ENCODE data around the gene CADPS2. TPM values are rescaled to one million over a fixed set of nuclear protein-coding genes. Genes with fewer than 3 reads are reported as not detected.

The CADPS2 gene
- total and polyA plus RNA-seq, 2 of the 4 experiments (the other 2 are of a cell fraction) = 0.10 to 0.54 TPM

- Histone ChIP-seq H4K5ac (ENCODE audit: low read depth, low read length) (no peak overlapping the region), H4K20me1 (ENCODE audit: insufficient read depth, low read length) (no peaks in the 10 kb centered on the region), H2AK5ac (ENCODE audit: low read depth, low read length) (no peak overlapping the region), H3K14ac (replicated peaks; ENCODE audit: low read depth, low read length) (no peak overlapping the region), H4K8ac (ENCODE audit: low read depth in 2 of 2, low read length in 2 of 2) (no peak overlapping the region), H3K18ac (ENCODE audit: low read depth, low read length) (no peak overlapping the region), H3K27me3 (ENCODE audit: control insufficient read depth, insufficient read depth, low read length) (no peaks in the 10 kb centered on the region), H3K36me3 (ENCODE audit: control insufficient read depth, insufficient read depth, low read length) (no peaks in the 10 kb centered on the region), H3K56ac (ENCODE audit: extremely low read depth, insufficient read depth, low read length) (no peak overlapping the region), H3K4me1 (ENCODE audit: control insufficient read depth, insufficient read depth, low read length) (no peaks in the 10 kb centered on the region), H3K9me3 (ENCODE audit: control insufficient read depth, insufficient read depth, low read length) (no peaks in the 10 kb centered on the region), H3K4me3 (ENCODE audit: insufficient read depth, low read depth, low read length) (no peak overlapping the region), H3K9me1 (ENCODE audit: insufficient read depth, low read length) (no peaks in the 10 kb centered on the region), H2BK120ac (ENCODE audit: low read depth, low read length) (no peak overlapping the region), H2BK20ac (ENCODE audit: low read depth, low read length) (no peak overlapping the region), H3K4me2 (ENCODE audit: low read depth, low read length) (no peak overlapping the region), H3K23ac (ENCODE audit: low read depth, low read length) (no peak overlapping the region), H3K4ac (ENCODE audit: low read depth, low read length) (no peak overlapping the region), H2BK15ac (ENCODE audit: low read depth, low read length) (no peak overlapping the region), H2BK5ac (ENCODE audit: low read depth, low read length, poor library complexity, severe bottlenecking) (no peak overlapping the region), H3K27ac (ENCODE audit: insufficient read depth, low read length) (no peak overlapping the region), H2AFZ (replicated peaks; ENCODE audit: low read length, poor library complexity) (no peak overlapping the region), H2AK9ac (replicated peaks; ENCODE audit: low read depth, low read length, poor library complexity) (no peak overlapping the region), H3K9ac (ENCODE audit: low read depth, low read length) (no peak overlapping the region), H4K91ac (ENCODE audit: insufficient read depth, low read depth, low read length) (no peak overlapping the region), H3K79me1 (ENCODE audit: low read depth in 1 of 2, low read length in 2 of 2) (no peaks in the 10 kb centered on the region)
- ATAC-seq (ENCODE audit: low read depth) (no peak), DNase-seq (no peak)
- TF ChIP-seq FOS (IDR thresholded peaks at IDR 0.05; ENCODE audit: low read depth, low read length) (no peak), SMC3 (IDR thresholded peaks at IDR 0.05; ENCODE audit: low read depth, low read length) (no peak), POLR2A (IDR thresholded peaks at IDR 0.05; ENCODE audit: low read depth, low read length) (no peak), CTCF (conservative IDR thresholded peaks at IDR 0.05; ENCODE audit: low read depth, low read length) (no peak), NFE2L2 (IDR thresholded peaks at IDR 0.05; ENCODE audit: low read depth, low read length) (no peak), MXI1 (IDR thresholded peaks at IDR 0.05; ENCODE audit: borderline replicate concordance, low read depth, low read length) (no peak), RCOR1 (IDR thresholded peaks at IDR 0.05; ENCODE audit: insufficient replicate concordance, low read length) (no peak)
- TF ChIP-seq, protein P1, sequence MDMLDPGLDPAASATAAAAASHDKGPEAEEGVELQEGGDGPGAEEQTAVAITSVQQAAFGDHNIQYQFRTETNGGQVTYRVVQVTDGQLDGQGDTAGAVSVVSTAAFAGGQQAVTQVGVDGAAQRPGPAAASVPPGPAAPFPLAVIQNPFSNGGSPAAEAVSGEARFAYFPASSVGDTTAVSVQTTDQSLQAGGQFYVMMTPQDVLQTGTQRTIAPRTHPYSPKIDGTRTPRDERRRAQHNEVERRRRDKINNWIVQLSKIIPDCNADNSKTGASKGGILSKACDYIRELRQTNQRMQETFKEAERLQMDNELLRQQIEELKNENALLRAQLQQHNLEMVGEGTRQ (IDR thresholded peaks at IDR 0.05; ENCODE audit: low read depth, low read length) = no peak
- TF ChIP-seq, protein P2, sequence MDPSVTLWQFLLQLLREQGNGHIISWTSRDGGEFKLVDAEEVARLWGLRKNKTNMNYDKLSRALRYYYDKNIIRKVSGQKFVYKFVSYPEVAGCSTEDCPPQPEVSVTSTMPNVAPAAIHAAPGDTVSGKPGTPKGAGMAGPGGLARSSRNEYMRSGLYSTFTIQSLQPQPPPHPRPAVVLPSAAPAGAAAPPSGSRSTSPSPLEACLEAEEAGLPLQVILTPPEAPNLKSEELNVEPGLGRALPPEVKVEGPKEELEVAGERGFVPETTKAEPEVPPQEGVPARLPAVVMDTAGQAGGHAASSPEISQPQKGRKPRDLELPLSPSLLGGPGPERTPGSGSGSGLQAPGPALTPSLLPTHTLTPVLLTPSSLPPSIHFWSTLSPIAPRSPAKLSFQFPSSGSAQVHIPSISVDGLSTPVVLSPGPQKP (IDR thresholded peaks at IDR 0.05; ENCODE audit: borderline replicate concordance, low read depth, low read length) = no peak
- ChIA-PET POLR2A (ENCODE audit: unreplicated experiment) (no interaction called here), CTCF (no interaction called here)
- intact Hi-C loops (cut with micrococcal nuclease) (no loop called here), dilution Hi-C loops (cut with HindIII; ENCODE audit: low sequenced_read_pairs, unreplicated experiment) (no loop called here), in situ Hi-C loops (cut with MboI; ENCODE audit: low sequenced_read_pairs) (no loop called here)
- no TSS peak for BruUV-seq (replicated peaks)
Measured at GRCh38 chr7:122369756-122370155, 516.5 kb downstream of the CADPS2 start.
